Endothelial cell of umbilical vein (primary cell): Measurements from ENCODE around the gene DAZL. TPM values are rescaled to one million over a fixed set of nuclear protein-coding genes. Genes with fewer than 3 reads are reported as not detected.

Source experiments
- BruUV-seq: library from RNA; stranded (reverse); fragments of 400-500 nt; replicated peaks from 2 replicates; lab custom pipeline; 2021; lab: Mats Ljungman, UMichigan
- CTCF ChIA-PET: fragments of 300-600, 350-600 bp; sonication (Branson Sonifier 250); formaldehyde crosslinking; loops from one replicate; lab custom pipeline; 2021; ENCODE audit warnings: antibody characterized with exemption, inconsistent platforms; lab: Charles Lee
- POLR2A ChIA-PET: fragments of 300-600, 350-600 bp; sonication (Branson Sonifier 250); formaldehyde crosslinking; loops from one replicate; lab custom pipeline; 2021; ENCODE audit warnings: antibody characterized with exemption, inconsistent platforms; lab: Charles Lee
- DNase-seq: peaks from one replicate; pipeline ENCODE4 v3.0.0-alpha.2; 2011; ENCODE audit warnings: low read depth, low spot score
- FAIRE-seq: peaks from 2 replicates; lab custom pipeline; 2011; peaks lifted over from hg19 to GRCh38; lab: Jason Lieb, UNC
- H2AFZ ChIP-seq: 2 replicates; pipeline ENCODE4 v1.6.0; 2012; ENCODE audit warnings: low read depth, low read length, control low read depth, inconsistent platforms
- H3K27ac ChIP-seq: 2 replicates; pipeline ENCODE4 v1.5.1; 2011; ENCODE audit warnings: low read depth, mild to moderate bottlenecking, control low read depth, low read length, moderate library complexity; ENCODE audit not compliant: insufficient read depth
- H3K27me3 ChIP-seq, 2 experiments: 2 replicates each; pipeline versions ENCODE4 v1.6.0 to v1.6.1; 2011; ENCODE audit warnings: low read length in 2 of 2, mixed read lengths in 1 of 2; ENCODE audit not compliant: control insufficient read depth in 2 of 2, insufficient read depth in 2 of 2
- H3K36me3 ChIP-seq, 2 experiments: 2 replicates in 1 of 2; 3 replicates in 1 of 2; pipeline ENCODE4 v1.5.1; 2011; ENCODE audit warnings: low read length in 2 of 2, mild to moderate bottlenecking in 1 of 2, moderate library complexity in 1 of 2; ENCODE audit not compliant: control insufficient read depth in 2 of 2, insufficient read depth in 2 of 2; ENCODE audit errors: extremely low read depth in 1 of 2
- H3K4me1 ChIP-seq: 3 replicates; pipeline ENCODE4 v1.5.1; 2011; ENCODE audit warnings: mild to moderate bottlenecking, low read length; ENCODE audit not compliant: control insufficient read depth, insufficient read depth; ENCODE audit errors: extremely low read depth
- H3K4me2 ChIP-seq: 2 replicates; pipeline ENCODE4 v1.6.1; 2011; ENCODE audit warnings: low read length, control low read depth, mixed read lengths; ENCODE audit not compliant: insufficient read depth
- H3K4me3 ChIP-seq, 3 experiments: fragments of 200-600 bp in 1 of 3; sonication (generic), shearing (Covaris generic) in 1 of 3; replicated peaks in 1 of 3; 2 replicates each; pipeline ENCODE4 v1.5.1; 2011 to 2016; ENCODE audit warnings: control low read depth in 3 of 3, low read length in 3 of 3, mild to moderate bottlenecking in 2 of 3, inconsistent platforms in 1 of 3, low read depth in 1 of 3, moderate library complexity in 1 of 3; ENCODE audit not compliant: insufficient read depth in 1 of 3
- H3K79me2 ChIP-seq: 2 replicates; pipeline ENCODE4 v1.6.0; 2012; ENCODE audit warnings: low read length, inconsistent platforms; ENCODE audit not compliant: control insufficient read depth, insufficient read depth
- H3K9ac ChIP-seq: replicated peaks from 2 replicates; pipeline ENCODE3; 2011; ENCODE audit warnings: low read length, control low read depth; ENCODE audit not compliant: insufficient read depth; ENCODE audit errors: extremely low read depth
- H3K9me1 ChIP-seq: replicated peaks from 3 replicates; pipeline ENCODE4 v1.6.0; 2011; ENCODE audit warnings: mild to moderate bottlenecking, low read length; ENCODE audit not compliant: control insufficient read depth, insufficient read depth; ENCODE audit errors: extremely low read depth
- H3K9me3 ChIP-seq: replicated peaks from 2 replicates; pipeline ENCODE4 v1.5.1; 2012; ENCODE audit warnings: low read length, inconsistent platforms; ENCODE audit not compliant: control insufficient read depth, insufficient read depth
- H4K20me1 ChIP-seq: replicated peaks from 2 replicates; pipeline ENCODE3; 2011; ENCODE audit warnings: mild to moderate bottlenecking, low read length; ENCODE audit not compliant: control insufficient read depth, insufficient read depth; ENCODE audit errors: extremely low read depth
- EZH2 ChIP-seq: IDR thresholded peaks from 2 replicates; pipeline ENCODE4 v1.6.1; 2012; ENCODE audit warnings: borderline replicate concordance, low read depth, mild to moderate bottlenecking, moderate library complexity, low read length, inconsistent platforms; ENCODE audit not compliant: severe bottlenecking
- FOS ChIP-seq: IDR thresholded peaks from 2 replicates; pipeline ENCODE4 v1.6.1; 2011; ENCODE audit warnings: mild to moderate bottlenecking, low read length, moderate library complexity, borderline replicate concordance; ENCODE audit not compliant: insufficient read depth
- GATA2 ChIP-seq: IDR thresholded peaks from 2 replicates; pipeline ENCODE4 v1.7.0; 2011; ENCODE audit warnings: low read depth, mild to moderate bottlenecking, moderate library complexity, mixed read lengths, low read length; ENCODE audit not compliant: insufficient read length, insufficient read depth
- JUN ChIP-seq: IDR thresholded peaks from 2 replicates; pipeline ENCODE4 v1.6.1; 2011; ENCODE audit warnings: borderline replicate concordance, low read depth; ENCODE audit not compliant: insufficient read length, insufficient read depth
- MYC ChIP-seq: IDR thresholded peaks from one replicate; pipeline ENCODE4 v1.6.1; 2011; ENCODE audit warnings: mild to moderate bottlenecking, low read depth, low read length
- POLR2A ChIP-seq: IDR thresholded peaks from 2 replicates; pipeline ENCODE4 v1.6.1; 2012; ENCODE audit warnings: low read depth, mild to moderate bottlenecking, control low read depth, low read length
- POLR2AphosphoS5 ChIP-seq: IDR thresholded peaks from 2 replicates; pipeline ENCODE4 v1.6.1; 2012; ENCODE audit warnings: low read depth, mild to moderate bottlenecking, control low read depth, low read length, moderate library complexity; ENCODE audit not compliant: insufficient read depth
- dilution Hi-C: fragments of 300-500 bp; cut with MboI; formaldehyde crosslinking; loops from one replicate; pipeline ENCODE4 v1.15.0; 2019; ENCODE audit warnings: low sequenced_read_pairs; ENCODE audit not compliant: extremely low pct_ligation_motif_present
- intact Hi-C: fragments of 100-400 bp; cut with micrococcal nuclease; formaldehyde crosslinking; loops from one replicate; pipeline ENCODE4 v1.10.0; 2022
- polyA plus RNA-seq, 4 experiments: library from polyadenylated mRNA; depleted of rRNA in 3 of 4; stranded (reverse) in 3 of 4; unstranded in 1 of 4; fragments of >200 nt; gene quantifications; 2 replicates each; pipeline versions ENCODE4 v1.2.1 to v1.2.3, GENCODE V29; 2011 to 2012; ENCODE audit warnings: missing spikeins in 1 of 4
- total RNA-seq: library from RNA; stranded (reverse); gene quantifications from 2 replicates; pipeline ENCODE4 v1.2.3, GENCODE V29; 2021
- TF ChIP-seq, protein P1 (sequence below): IDR thresholded peaks from 2 replicates; pipeline ENCODE4 v1.6.1; 2011; ENCODE audit not compliant: insufficient read depth, insufficient read length

The DAZL gene
- total and polyA plus RNA-seq, 2 donors (not counting 3 experiments of a cell fraction or from before 2014, with no cell fraction given), result not detected

DNA sequence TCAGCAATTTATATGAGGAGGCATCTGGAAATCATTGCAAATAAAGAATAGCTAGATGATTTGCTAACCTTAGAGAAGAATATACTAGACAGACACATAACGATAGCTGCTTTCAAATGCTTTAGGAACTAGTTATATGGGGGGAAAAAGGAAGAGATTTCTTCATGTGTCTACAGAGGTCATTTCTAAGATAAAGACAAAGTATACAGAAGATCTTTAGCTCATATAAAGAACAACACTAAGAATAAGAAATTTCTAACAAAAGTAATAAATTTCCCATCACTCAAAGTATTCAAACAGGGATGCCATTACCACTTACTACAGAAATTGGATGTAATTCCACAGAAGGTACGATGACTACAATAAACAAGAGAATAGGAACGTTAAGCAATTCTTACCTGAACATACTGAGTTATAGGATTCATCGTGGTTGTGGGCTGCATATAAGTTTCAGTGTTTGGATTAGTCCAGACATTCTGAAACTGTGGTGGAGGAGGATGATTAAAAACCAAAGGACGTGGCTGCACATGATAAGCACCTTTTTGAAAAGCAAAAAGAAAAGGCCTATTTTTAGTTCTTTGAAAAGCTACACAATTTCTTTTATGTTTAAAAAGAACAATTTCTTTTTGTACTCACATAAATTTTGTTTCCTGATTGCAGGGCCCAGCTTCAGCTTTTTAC is 8.7 kb downstream of the DAZL start:
- BruUV-seq, result no TSS peak
- Histone ChIP-seq H3K36me3 (no peaks in the 10 kb centered on the region), H3K27me3 (peaks cover 0 to 2% of the 10 kb centered on the region in 2 experiments), H3K79me2 (no peaks in the 10 kb centered on the region), H3K4me2 (no peak overlapping the region), H3K9ac (no peak overlapping the region), H3K4me3 (no peak overlapping the region), H3K27ac (no peak overlapping the region), H3K4me1 (no peaks in the 10 kb centered on the region), H2AFZ (no peak overlapping the region), H3K9me1 (no peaks in the 10 kb centered on the region), H4K20me1 (no peaks in the 10 kb centered on the region), H3K9me3 (no peaks in the 10 kb centered on the region)
- FAIRE-seq, result no peak
- dilution Hi-C loops (no loop called here), intact Hi-C loops (no loop called here)
- DNase-seq, result no peak
- TF ChIP-seq FOS, result no peak
- ChIA-PET POLR2A (no interaction called here), CTCF (interaction anchor here (0.9 to 2.3 kb wide), 6 partner anchors 9 to 714 kb away, joined by 3 to 10 read pairs (median 6); no protein-coding TSS in a partner anchor)

DNA sequence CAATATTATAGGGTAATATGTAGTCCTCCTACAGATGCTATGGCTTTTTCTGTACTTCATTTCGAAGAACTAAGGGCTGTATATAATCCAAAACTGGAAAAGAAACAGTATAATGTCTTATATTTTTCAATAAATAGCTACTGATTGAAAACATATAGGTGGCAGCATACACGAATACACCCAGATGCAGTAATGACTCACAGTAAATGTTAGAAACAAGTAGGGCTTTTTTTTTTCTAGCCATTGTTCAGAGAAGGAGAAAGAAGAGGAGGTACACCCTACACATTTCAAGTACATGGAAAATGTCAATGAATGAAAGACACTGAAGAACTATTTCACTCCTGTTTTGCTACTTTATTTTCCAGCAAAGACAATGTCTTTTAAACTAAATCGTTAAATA is 9.4 kb downstream of the DAZL start:
- DNase-seq, result peak; percentile 12
- no peak for TF ChIP-seq POLR2AphosphoS5
- TF ChIP-seq MYC, result no peak
- no peak for TF ChIP-seq POLR2A
- no peak for TF ChIP-seq JUN
- no peak for TF ChIP-seq EZH2
- TF ChIP-seq FOS, result no peak
- TF ChIP-seq GATA2, result no peak
- TF ChIP-seq, protein P1, sequence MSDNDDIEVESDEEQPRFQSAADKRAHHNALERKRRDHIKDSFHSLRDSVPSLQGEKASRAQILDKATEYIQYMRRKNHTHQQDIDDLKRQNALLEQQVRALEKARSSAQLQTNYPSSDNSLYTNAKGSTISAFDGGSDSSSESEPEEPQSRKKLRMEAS, result no peak
- no peak overlapping the region for H3K9ac ChIP-seq
- intact Hi-C loops, result no loop called here
- CTCF ChIA-PET, result interaction anchor here (1.1 to 2.3 kb wide), 5 partner anchors 8 to 715 kb away, joined by 3 to 10 read pairs (median 6); no protein-coding TSS in a partner anchor
- no peaks in the 10 kb centered on the region for H3K9me3 ChIP-seq
- H3K9me1 ChIP-seq, result no peaks in the 10 kb centered on the region
- peaks cover 0 to 2% of the 10 kb centered on the region in 2 experiments for H3K27me3 ChIP-seq
- dilution Hi-C loops, result no loop called here
- no peak overlapping the region for H3K4me3 ChIP-seq
- BruUV-seq, result no TSS peak
- no peak for FAIRE-seq
- no peak overlapping the region for H3K27ac ChIP-seq
- no peak overlapping the region for H2AFZ ChIP-seq
- no peaks in the 10 kb centered on the region for H3K79me2 ChIP-seq
- H3K36me3 ChIP-seq, result no peaks in the 10 kb centered on the region
- H3K4me1 ChIP-seq, result no peaks in the 10 kb centered on the region
- no peaks in the 10 kb centered on the region for H4K20me1 ChIP-seq
- H3K4me2 ChIP-seq, result no peak overlapping the region
- POLR2A ChIA-PET, result no interaction called here
